SK-N-SH (cell line): ENCODE data around the gene NOP56. TPM values are rescaled to one million over a fixed set of nuclear protein-coding genes. Genes with fewer than 3 reads are reported as not detected.

Experiments used
- CHD2 ChIP-seq: fragments of 150-350 bp; IDR thresholded peaks from 2 replicates; pipeline ENCODE4 v1.6.1; 2018; ENCODE audit warnings: low read length; ENCODE audit not compliant: partially characterized antibody
- CTCF ChIP-seq: fragments of 200-600 bp; sonication (generic); IDR thresholded peaks from 2 replicates; pipeline ENCODE4 v1.6.1; 2017; ENCODE audit warnings: antibody characterized with exemption, mild to moderate bottlenecking, moderate library complexity
- FOSL2 ChIP-seq: IDR thresholded peaks from 2 replicates; pipeline ENCODE4 v1.4.0; 2012; ENCODE audit warnings: low read depth, mild to moderate bottlenecking, moderate library complexity, borderline replicate concordance
- GABPA ChIP-seq: IDR thresholded peaks from 2 replicates; pipeline ENCODE4 v1.4.0; 2012; ENCODE audit warnings: low read depth, mild to moderate bottlenecking
- JUND ChIP-seq: IDR thresholded peaks from 2 replicates; pipeline ENCODE4 v1.4.0; 2012
- MAX ChIP-seq: IDR thresholded peaks from 2 replicates; pipeline ENCODE4 v1.4.0; 2012; ENCODE audit warnings: low read depth
- MEF2A ChIP-seq: IDR thresholded peaks from 2 replicates; pipeline ENCODE4 v1.4.0; 2012; ENCODE audit warnings: low read depth, borderline replicate concordance
- MXI1 ChIP-seq: IDR thresholded peaks from 2 replicates; pipeline ENCODE4 v1.6.1; 2012; ENCODE audit warnings: mild to moderate bottlenecking, low read depth, low read length, improper control_type of control experiment
- POLR2AphosphoS5 ChIP-seq: IDR thresholded peaks from 2 replicates; pipeline ENCODE4 v1.6.1; 2012; ENCODE audit warnings: low read depth, low read length
- SIN3A ChIP-seq: IDR thresholded peaks from 2 replicates; pipeline ENCODE4 v1.6.1; 2012; ENCODE audit warnings: low read depth, mild to moderate bottlenecking, low read length, moderate library complexity, borderline replicate concordance
- TAF1 ChIP-seq: IDR thresholded peaks from 2 replicates; pipeline ENCODE4 v1.6.1; 2012; ENCODE audit warnings: low read depth, mild to moderate bottlenecking, low read length, moderate library complexity, borderline replicate concordance
- YY1 ChIP-seq: IDR thresholded peaks from 2 replicates; pipeline ENCODE4 v1.4.0; 2012; ENCODE audit warnings: low read depth, mild to moderate bottlenecking
- polyA plus RNA-seq, 3 experiments: library from polyadenylated mRNA; depleted of rRNA; stranded (reverse); fragments of >200 nt; gene quantifications; 2 replicates each; pipeline ENCODE4 v1.2.3, GENCODE V29; 2012
- TF ChIP-seq, protein P1 (sequence below): IDR thresholded peaks from 2 replicates; pipeline ENCODE4 v1.6.1; 2012; ENCODE audit warnings: mild to moderate bottlenecking, low read depth, low read length, moderate library complexity
- TF ChIP-seq, protein P2 (sequence below): fragments of 150-350 bp; IDR thresholded peaks from 2 replicates; pipeline ENCODE4 v1.6.1; 2017; ENCODE audit warnings: antibody characterized with exemption, low read length, low read depth, borderline replicate concordance

The NOP56 gene
- polyA plus RNA-seq, 1 of the 3 experiments (the other 2 are of a cell fraction) = 158 TPM

- TF ChIP-seq, protein P1, sequence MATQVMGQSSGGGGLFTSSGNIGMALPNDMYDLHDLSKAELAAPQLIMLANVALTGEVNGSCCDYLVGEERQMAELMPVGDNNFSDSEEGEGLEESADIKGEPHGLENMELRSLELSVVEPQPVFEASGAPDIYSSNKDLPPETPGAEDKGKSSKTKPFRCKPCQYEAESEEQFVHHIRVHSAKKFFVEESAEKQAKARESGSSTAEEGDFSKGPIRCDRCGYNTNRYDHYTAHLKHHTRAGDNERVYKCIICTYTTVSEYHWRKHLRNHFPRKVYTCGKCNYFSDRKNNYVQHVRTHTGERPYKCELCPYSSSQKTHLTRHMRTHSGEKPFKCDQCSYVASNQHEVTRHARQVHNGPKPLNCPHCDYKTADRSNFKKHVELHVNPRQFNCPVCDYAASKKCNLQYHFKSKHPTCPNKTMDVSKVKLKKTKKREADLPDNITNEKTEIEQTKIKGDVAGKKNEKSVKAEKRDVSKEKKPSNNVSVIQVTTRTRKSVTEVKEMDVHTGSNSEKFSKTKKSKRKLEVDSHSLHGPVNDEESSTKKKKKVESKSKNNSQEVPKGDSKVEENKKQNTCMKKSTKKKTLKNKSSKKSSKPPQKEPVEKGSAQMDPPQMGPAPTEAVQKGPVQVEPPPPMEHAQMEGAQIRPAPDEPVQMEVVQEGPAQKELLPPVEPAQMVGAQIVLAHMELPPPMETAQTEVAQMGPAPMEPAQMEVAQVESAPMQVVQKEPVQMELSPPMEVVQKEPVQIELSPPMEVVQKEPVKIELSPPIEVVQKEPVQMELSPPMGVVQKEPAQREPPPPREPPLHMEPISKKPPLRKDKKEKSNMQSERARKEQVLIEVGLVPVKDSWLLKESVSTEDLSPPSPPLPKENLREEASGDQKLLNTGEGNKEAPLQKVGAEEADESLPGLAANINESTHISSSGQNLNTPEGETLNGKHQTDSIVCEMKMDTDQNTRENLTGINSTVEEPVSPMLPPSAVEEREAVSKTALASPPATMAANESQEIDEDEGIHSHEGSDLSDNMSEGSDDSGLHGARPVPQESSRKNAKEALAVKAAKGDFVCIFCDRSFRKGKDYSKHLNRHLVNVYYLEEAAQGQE = peak; percentile 59
- TF ChIP-seq POLR2AphosphoS5 = peak; percentile 98
- TF ChIP-seq MAX = peak; percentile 88
- TF ChIP-seq TAF1 = peak; percentile 94
- no peak for TF ChIP-seq CTCF
- no peak for TF ChIP-seq JUND
- peak; percentile 98 for TF ChIP-seq YY1
- peak; percentile 94 for TF ChIP-seq MXI1
- no peak for TF ChIP-seq MEF2A
- TF ChIP-seq CHD2 = peak; percentile 76
- TF ChIP-seq GABPA = peak; percentile 99
- no peak for TF ChIP-seq FOSL2
- TF ChIP-seq, protein P2, sequence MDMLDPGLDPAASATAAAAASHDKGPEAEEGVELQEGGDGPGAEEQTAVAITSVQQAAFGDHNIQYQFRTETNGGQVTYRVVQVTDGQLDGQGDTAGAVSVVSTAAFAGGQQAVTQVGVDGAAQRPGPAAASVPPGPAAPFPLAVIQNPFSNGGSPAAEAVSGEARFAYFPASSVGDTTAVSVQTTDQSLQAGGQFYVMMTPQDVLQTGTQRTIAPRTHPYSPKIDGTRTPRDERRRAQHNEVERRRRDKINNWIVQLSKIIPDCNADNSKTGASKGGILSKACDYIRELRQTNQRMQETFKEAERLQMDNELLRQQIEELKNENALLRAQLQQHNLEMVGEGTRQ = no peak
- peak; percentile 81; the same call in 1 of the 2 replicates for TF ChIP-seq SIN3A
Observed at GRCh38 chr20:2663887-2664719, 11.7 kb downstream of the NOP56 start, which contains the start of gene IDH3B (continued).
